IMR-90 (cell line): ENCODE results near the gene ROPN1B. TPM values are rescaled to one million over a fixed set of nuclear protein-coding genes. Genes with fewer than 3 reads are reported as not detected.
"Not testable (repeated sequence)": the region's sequence is repeated elsewhere in the genome, so short reads cannot be mapped to it uniquely, and the experiment has no call there.

Experiments
- ATAC-seq: fragments of 200-7000 bp; cut with Tn5 transposase; 2 replicates; pipeline ENCODE4 v1.9.1; 2020; ENCODE audit warnings: low read depth, mild to moderate bottlenecking, moderate library complexity
- BruUV-seq: library from RNA; stranded (reverse); fragments of 400-500 nt; replicated peaks from 2 replicates; lab custom pipeline; 2021; lab: Mats Ljungman, UMichigan
- CTCF ChIA-PET: fragments of 300-600 bp; formaldehyde crosslinking; extraction: SDS; loops from one replicate; lab custom pipeline; 2021; ENCODE audit warnings: antibody characterized with exemption; lab: Yijun Ruan, JAX
- POLR2A ChIA-PET: fragments of 300-600 bp; sonication (Branson Sonifier 250); formaldehyde crosslinking; loops from one replicate; lab custom pipeline; 2022; ENCODE audit warnings: antibody characterized with exemption; ENCODE audit not compliant: unreplicated experiment; lab: Charles Lee
- DNase-seq: peaks from one replicate; pipeline ENCODE4 v3.0.0; 2013
- H2AFZ ChIP-seq: replicated peaks from 2 replicates; pipeline ENCODE3; 2013; ENCODE audit warnings: low read length, mild to moderate bottlenecking; ENCODE audit not compliant: poor library complexity
- H2AK5ac ChIP-seq: 2 replicates; pipeline ENCODE4 v1.6.1; 2013; ENCODE audit warnings: low read depth, low read length, inconsistent platforms
- H2AK9ac ChIP-seq: replicated peaks from 2 replicates; pipeline ENCODE3; 2013; ENCODE audit warnings: mild to moderate bottlenecking, low read depth, low read length, moderate library complexity; ENCODE audit not compliant: poor library complexity
- H2BK120ac ChIP-seq: 2 replicates; pipeline ENCODE4 v1.6.1; 2013; ENCODE audit warnings: low read depth, low read length, inconsistent platforms
- H2BK15ac ChIP-seq: 3 replicates; pipeline ENCODE4 v1.6.1; 2013; ENCODE audit warnings: low read depth, low read length, inconsistent platforms
- H2BK20ac ChIP-seq: 2 replicates; pipeline ENCODE4 v1.6.1; 2013; ENCODE audit warnings: low read depth, mild to moderate bottlenecking, inconsistent platforms, low read length, moderate library complexity
- H2BK5ac ChIP-seq: 2 replicates; pipeline ENCODE4 v1.6.1; 2013; ENCODE audit warnings: mild to moderate bottlenecking, low read depth, low read length, inconsistent platforms; ENCODE audit not compliant: poor library complexity, severe bottlenecking
- H3K14ac ChIP-seq: replicated peaks from 2 replicates; pipeline ENCODE4 v1.6.1; 2013; ENCODE audit warnings: low read depth, low read length, inconsistent platforms
- H3K18ac ChIP-seq: 2 replicates; pipeline ENCODE4 v1.6.1; 2013; ENCODE audit warnings: low read depth, low read length, control low read depth
- H3K23ac ChIP-seq: 2 replicates; pipeline ENCODE4 v1.6.1; 2013; ENCODE audit warnings: low read depth, low read length, inconsistent platforms
- H3K27ac ChIP-seq: 2 replicates; pipeline ENCODE4 v1.5.1; 2013; ENCODE audit warnings: mild to moderate bottlenecking, control low read depth, low read length; ENCODE audit not compliant: insufficient read depth
- H3K27me3 ChIP-seq: 2 replicates; pipeline ENCODE4 v1.6.1; 2013; ENCODE audit warnings: low read length; ENCODE audit not compliant: control insufficient read depth, insufficient read depth
- H3K36me3 ChIP-seq: 2 replicates; pipeline ENCODE4 v1.6.1; 2013; ENCODE audit warnings: low read length, mixed read lengths; ENCODE audit not compliant: control insufficient read depth, insufficient read depth
- H3K4ac ChIP-seq: 2 replicates; pipeline ENCODE4 v1.6.1; 2013; ENCODE audit warnings: low read depth, low read length, inconsistent platforms
- H3K4me1 ChIP-seq: 2 replicates; pipeline ENCODE4 v1.6.1; 2013; ENCODE audit warnings: low read length, mixed read lengths; ENCODE audit not compliant: control insufficient read depth, insufficient read depth
- H3K4me2 ChIP-seq: 2 replicates; pipeline ENCODE4 v1.6.1; 2013; ENCODE audit warnings: low read depth, mild to moderate bottlenecking, control low read depth, low read length, moderate library complexity
- H3K4me3 ChIP-seq: 2 replicates; pipeline ENCODE4 v1.5.1; 2013; ENCODE audit warnings: low read depth, mild to moderate bottlenecking, control low read depth, low read length, moderate library complexity; ENCODE audit not compliant: insufficient read depth
- H3K56ac ChIP-seq: 2 replicates; pipeline ENCODE4 v1.6.1; 2013; ENCODE audit warnings: low read length, inconsistent platforms; ENCODE audit not compliant: insufficient read depth; ENCODE audit errors: extremely low read depth
- H3K79me1 ChIP-seq, 2 experiments: 2 replicates each; pipeline ENCODE4 v1.6.1; 2013; ENCODE audit warnings: low read length in 2 of 2, inconsistent platforms in 1 of 2, low read depth in 1 of 2
- H3K9ac ChIP-seq: 2 replicates; pipeline ENCODE4 v1.6.1; 2013; ENCODE audit warnings: low read depth, low read length, control low read depth
- H3K9me1 ChIP-seq: 2 replicates; pipeline ENCODE4 v1.6.1; 2013; ENCODE audit warnings: low read length, inconsistent platforms; ENCODE audit not compliant: insufficient read depth
- H3K9me3 ChIP-seq: 2 replicates; pipeline ENCODE4 v1.6.1; 2013; ENCODE audit warnings: low read length; ENCODE audit not compliant: control insufficient read depth, insufficient read depth
- H4K20me1 ChIP-seq: 2 replicates; pipeline ENCODE4 v1.6.1; 2013; ENCODE audit warnings: low read length, inconsistent platforms; ENCODE audit not compliant: insufficient read depth
- H4K5ac ChIP-seq: 2 replicates; pipeline ENCODE4 v1.6.1; 2013; ENCODE audit warnings: mild to moderate bottlenecking, low read depth, low read length, control low read depth
- H4K8ac ChIP-seq, 2 experiments: 2 replicates each; pipeline ENCODE4 v1.6.1; 2013; ENCODE audit warnings: low read depth in 2 of 2, low read length in 2 of 2, control low read depth in 1 of 2, inconsistent platforms in 1 of 2
- H4K91ac ChIP-seq: 2 replicates; pipeline ENCODE4 v1.6.1; 2013; ENCODE audit warnings: low read depth, low read length, inconsistent platforms; ENCODE audit not compliant: insufficient read depth
- WGBS, 2 experiments: methylation state at CpG; one replicate each; pipeline versions ENCODE4 v1.1.5 to v1.1.7; 2013; ENCODE audit warnings: missing lambda C conversion rate in 2 of 2; ENCODE audit not compliant: insufficient read length in 1 of 2; ENCODE audit errors: extremely low coverage in 2 of 2; 5-methylcytosine and 5-hydroxymethylcytosine counted together
- dilution Hi-C: fragments of 300-500 bp; cut with HindIII; formaldehyde crosslinking; loops from one replicate; pipeline ENCODE4 v1.14.3; 2018; ENCODE audit warnings: low sequenced_read_pairs; ENCODE audit not compliant: unreplicated experiment
- in situ Hi-C: fragments of 300-500 bp; cut with MboI; formaldehyde crosslinking; loops from 3 replicates; pipeline ENCODE4 v1.14.3; 2019; ENCODE audit warnings: low sequenced_read_pairs, inconsistent platforms, mixed read lengths
- intact Hi-C: fragments of 100-400 bp; cut with micrococcal nuclease; formaldehyde crosslinking; loops from 2 replicates; pipeline ENCODE4 v1.10.0; 2022
- polyA plus RNA-seq, 3 experiments: library from polyadenylated mRNA; depleted of rRNA; stranded (reverse); fragments of >200 nt; gene quantifications; 2 replicates each; pipeline ENCODE4 v1.2.3, GENCODE V29; 2012; ENCODE audit warnings: low replicate concordance in 1 of 3
- total RNA-seq: library from RNA; depleted of rRNA; stranded (reverse); fragments of >200 nt; gene quantifications from 2 replicates; pipeline ENCODE4 v1.2.3, GENCODE V29; 2012

The ROPN1B gene
- total and polyA plus RNA-seq, 2 of the 4 experiments (the other 2 are of a cell fraction), result not detected

DNA sequence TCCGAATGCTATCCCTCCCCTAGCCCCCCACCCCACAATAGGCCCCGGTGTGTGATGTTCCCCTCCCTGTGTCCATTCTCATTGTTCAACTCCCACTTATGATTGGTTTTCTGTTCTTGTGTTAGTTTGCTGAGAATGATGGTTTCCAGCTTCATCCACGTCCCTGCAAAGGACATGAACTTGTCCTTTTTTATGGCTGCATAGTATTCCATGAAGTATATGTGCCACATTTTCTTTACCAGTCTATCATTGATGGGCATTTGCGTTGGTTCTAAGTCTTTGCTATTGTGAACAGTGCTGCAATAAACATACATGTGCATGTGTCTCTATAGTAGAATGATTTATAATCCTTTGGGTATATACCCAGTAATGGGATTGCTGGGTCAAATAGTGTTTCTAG lies 12.0 kb upstream of the ROPN1B start:
- H2BK5ac ChIP-seq, H2AK9ac ChIP-seq, H3K9me3 ChIP-seq, H4K5ac ChIP-seq, H3K9me1 ChIP-seq, dilution Hi-C loops, H4K8ac ChIP-seq, H3K4me1 ChIP-seq, H2BK120ac ChIP-seq, H3K36me3 ChIP-seq, H3K79me1 ChIP-seq, H3K4ac ChIP-seq, H2BK20ac ChIP-seq, CTCF ChIA-PET, H4K91ac ChIP-seq, H3K14ac ChIP-seq, ATAC-seq, POLR2A ChIA-PET, DNase-seq, H3K9ac ChIP-seq, H3K27ac ChIP-seq, H4K20me1 ChIP-seq, H2BK15ac ChIP-seq, H2AK5ac ChIP-seq, H3K23ac ChIP-seq, H2AFZ ChIP-seq, H3K4me2 ChIP-seq, H3K18ac ChIP-seq, BruUV-seq, H3K56ac ChIP-seq, H3K27me3 ChIP-seq, intact Hi-C loops, H3K4me3 ChIP-seq: not testable (repeated sequence)
- in situ Hi-C loops, result loop anchor here (25.0 kb wide), 1 partner anchor 430 kb away; the partner anchor contains the start of gene CFAP100
- no CpG with 5 or more reads among the region's 4 CpGs for WGBS, 2 experiments
